Activated CD4-positive, CD25-positive, alpha-beta regulatory T cell treated with anti-CD3 and anti-CD28 coated beads, Interleukin-2, amount 50 U/mL, for 16 hours (primary cell): ENCODE results near the gene LAMB2.

ENCODE experiments used
- DNase-seq: peaks from one replicate; pipeline ENCODE4 v3.0.0-alpha.2; 2020; ENCODE audit warnings: low read depth, low spot score

Gene LAMB2

GRCh38 chr3:49121132-49121736 lies 11.6 kb downstream of the LAMB2 start:
- DNase-seq: no peak

GRCh38 chr3:49120438-49121131 lies 12.3 kb downstream of the LAMB2 start, which contains the start of gene USP19:
Gene USP19 (minus strand): TSS chr3:49120823. CDS start chr3:49119145, 1,678 bp downstream.
- peak; percentile 89 for DNase-seq

GRCh38 chr3:49120096-49120437 lies 12.8 kb downstream of the LAMB2 start:
- no peak for DNase-seq

GRCh38 chr3:49119439-49119838 lies 13.4 kb downstream of the LAMB2 start:
- DNase-seq: no peak

- DNase-seq: no peak
Observed at GRCh38 chr3:49119036-49119435, 13.8 kb downstream of the LAMB2 start.

GRCh38 chr3:49112262-49112661 lies 20.6 kb downstream of the LAMB2 start:
- DNase-seq: no peak

GRCh38 chr3:49111347-49111746 lies 21.5 kb downstream of the LAMB2 start:
- DNase-seq: no peak

- DNase-seq: no peak
Observed at GRCh38 chr3:49110780-49111179, 22.1 kb downstream of the LAMB2 start.

GRCh38 chr3:49108346-49108745 lies 24.5 kb downstream of the LAMB2 start:
- DNase-seq: no peak

GRCh38 chr3:49104427-49105291 lies 28.2 kb downstream of the LAMB2 start, which contains the start of gene QARS1:
Gene QARS1 (minus strand): TSS chr3:49104757. CDS start chr3:49104733, 24 bp downstream.
- peak; percentile 82 for DNase-seq

GRCh38 chr3:49104052-49104426 lies 28.8 kb downstream of the LAMB2 start:
- DNase-seq: no peak

- no peak for DNase-seq
Observed at GRCh38 chr3:49100046-49100615, 32.7 kb downstream of the LAMB2 start.

- no peak for DNase-seq
Observed at GRCh38 chr3:49098910-49099630, 33.8 kb downstream of the LAMB2 start.

GRCh38 chr3:49098429-49098828 lies 34.4 kb downstream of the LAMB2 start:
- no peak for DNase-seq

GRCh38 chr3:49093853-49094767 lies 38.7 kb downstream of the LAMB2 start, which contains the start of gene QRICH1:
Gene QRICH1 (minus strand): TSS chr3:49094071. CDS start chr3:49077017, 17,054 bp downstream.
- DNase-seq: peak; percentile 90

GRCh38 chr3:49092938-49093852 lies 39.7 kb downstream of the LAMB2 start:
- DNase-seq: peak; percentile 68

- DNase-seq: no peak
Observed at GRCh38 chr3:49081429-49081828, 51.4 kb downstream of the LAMB2 start.

GRCh38 chr3:49079270-49079669 lies 53.6 kb downstream of the LAMB2 start:
- no peak for DNase-seq

GRCh38 chr3:49076646-49077045 lies 56.2 kb downstream of the LAMB2 start:
- DNase-seq: no peak
